Naive thymus-derived CD8-positive, alpha-beta T cell (primary cell): ENCODE data around the gene CXCL14. TPM values are rescaled to one million over a fixed set of nuclear protein-coding genes. Genes with fewer than 3 reads are reported as not detected.

ENCODE experiments used
- ATAC-seq, 2 donors: fragments of 150-1000 bp; cut with Tn5 transposase in 1 of 2; sonication (Bioruptor Pico), chemical (Tn5 transposase) in 1 of 2; 1 replicate in 1 of 2; 2 replicates in 1 of 2; pipeline ENCODE4 v1.10.0; 2021; ENCODE audit warnings: mild to moderate bottlenecking in 2 of 2, moderate library complexity in 2 of 2
- POLR2A ChIA-PET: fragments of 350-600 bp; sonication (Branson Sonifier 250); formaldehyde crosslinking; loops from one replicate; lab custom pipeline; 2021; ENCODE audit warnings: antibody characterized with exemption; lab: Charles Lee
- DNase-seq, 10 donors: peaks; one replicate each; pipeline versions ENCODE4 v3.0.0 to v3.0.0-alpha.2; 2020 to 2022
- H3K27ac Mint-ChIP-seq, 10 donors: one replicate each; pipeline ENCODE4 v1.8.0; 2020 to 2022; ENCODE audit warnings: mild to moderate bottlenecking in 10 of 10, mixed read lengths in 10 of 10, moderate library complexity in 4 of 10, inconsistent platforms in 1 of 10
- H3K27me3 Mint-ChIP-seq, 5 donors: one replicate each; pipeline ENCODE4 v1.8.0; 2021 to 2022; ENCODE audit warnings: mixed read lengths in 5 of 5
- H3K36me3 Mint-ChIP-seq, 3 donors: one replicate each; pipeline ENCODE4 v1.8.0; 2020 to 2022; ENCODE audit warnings: mixed read lengths in 3 of 3, mild to moderate bottlenecking in 2 of 3, inconsistent platforms in 1 of 3
- H3K4me1 Mint-ChIP-seq, 4 donors: one replicate each; pipeline ENCODE4 v1.8.0; 2021 to 2022; ENCODE audit warnings: mixed read lengths in 4 of 4
- H3K4me3 Mint-ChIP-seq, 10 donors: one replicate each; pipeline ENCODE4 v1.8.0; 2020 to 2022; ENCODE audit warnings: mild to moderate bottlenecking in 10 of 10, mixed read lengths in 10 of 10, moderate library complexity in 6 of 10, inconsistent platforms in 1 of 10
- H3K9me3 Mint-ChIP-seq, 9 donors: one replicate each; pipeline ENCODE4 v1.8.0; 2020 to 2022; ENCODE audit warnings: mixed read lengths in 9 of 9, mild to moderate bottlenecking in 3 of 9, inconsistent platforms in 1 of 9, moderate library complexity in 1 of 9
- polyA plus RNA-seq, 3 donors: library from polyadenylated mRNA; unstranded; fragments of 300-500 nt; fragmentation: Illumina TruSeq; gene quantifications; one replicate each; pipeline ENCODE4 v1.2.3, GENCODE V29; 2021
- total RNA-seq, 8 experiments: library from RNA in 2 of 8; stranded (reverse) in 2 of 8; gene quantifications; one replicate each; pipeline ENCODE4 v1.2.3 and lab custom pipeline; 2021 to 2026

Gene CXCL14
- total and polyA plus RNA-seq, 5 experiments from 2014 or later = not detected

DNA sequence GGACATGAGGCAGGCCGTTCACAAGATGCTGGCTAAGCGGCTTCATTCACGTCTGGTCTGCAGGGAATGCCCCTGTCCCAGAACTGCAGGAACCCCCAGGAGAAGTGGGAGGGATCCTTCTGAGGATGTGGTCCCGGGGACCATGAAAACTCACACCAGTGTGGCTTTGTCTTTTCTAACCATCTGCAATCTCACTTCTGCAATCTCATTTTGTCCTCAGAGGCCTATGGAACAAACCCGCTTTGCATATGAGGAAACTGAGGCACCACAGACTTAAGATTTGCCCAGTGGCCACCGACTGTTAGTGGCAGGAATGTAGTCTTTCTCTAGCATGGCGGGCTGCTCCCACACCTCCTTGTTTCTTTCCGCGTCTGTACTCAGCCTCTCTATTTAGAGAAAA lies 6.9 kb downstream of the CXCL14 start:
- POLR2A ChIA-PET = no interaction called here
- no peak overlapping the region for H3K27ac Mint-ChIP-seq
- no peak for ATAC-seq

DNA sequence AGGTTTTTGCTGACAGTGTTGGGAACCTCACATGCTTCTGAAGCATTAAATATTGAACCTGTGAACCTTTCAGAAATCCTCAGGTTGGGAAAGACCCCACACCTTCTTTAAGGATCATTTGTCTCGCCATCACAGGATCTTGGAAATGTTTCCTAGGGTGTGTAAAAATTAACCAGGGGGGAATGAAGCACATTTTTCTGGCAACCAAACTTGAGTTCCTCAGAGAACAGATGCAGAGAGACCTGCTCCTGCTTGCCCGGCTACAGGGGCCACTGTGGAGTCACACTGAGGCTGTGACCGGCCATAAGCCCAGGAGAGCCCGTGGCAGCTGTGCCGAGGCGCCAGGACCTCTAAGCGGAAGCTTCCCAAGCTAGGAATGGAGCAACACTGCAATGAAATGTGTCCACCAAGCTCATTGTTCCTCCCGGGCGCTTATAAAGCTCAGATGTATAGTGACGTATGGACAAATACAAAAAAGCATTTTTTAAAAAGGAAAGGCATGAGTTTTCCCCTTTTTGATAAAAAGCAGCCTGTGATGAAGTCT lies 7.7 kb downstream of the CXCL14 start:
- peaks cover 0 to 2% (median under 1%) of the 10 kb centered on the region in 4 donors for H3K4me1 Mint-ChIP-seq
- no peak for DNase-seq
- ATAC-seq = no peak
- peaks cover 8 to 47% (median 13%) of the 10 kb centered on the region in 5 donors for H3K27me3 Mint-ChIP-seq
- H3K27ac Mint-ChIP-seq = no peak overlapping the region
- H3K9me3 Mint-ChIP-seq = no peaks in the 10 kb centered on the region
- H3K36me3 Mint-ChIP-seq = no peaks in the 10 kb centered on the region
- H3K4me3 Mint-ChIP-seq = no peak overlapping the region
- POLR2A ChIA-PET = no interaction called here

More for the DNA sequence above, 6.9 kb downstream of the CXCL14 start:
- Mint-ChIP-seq H3K27me3 (peaks cover 9 to 44% (median 13%) of the 10 kb centered on the region in 5 donors), H3K4me1 (no peaks in the 10 kb centered on the region), H3K9me3 (no peaks in the 10 kb centered on the region), H3K4me3 (no peak overlapping the region), H3K36me3 (no peaks in the 10 kb centered on the region)
- DNase-seq = no peak

DNA sequence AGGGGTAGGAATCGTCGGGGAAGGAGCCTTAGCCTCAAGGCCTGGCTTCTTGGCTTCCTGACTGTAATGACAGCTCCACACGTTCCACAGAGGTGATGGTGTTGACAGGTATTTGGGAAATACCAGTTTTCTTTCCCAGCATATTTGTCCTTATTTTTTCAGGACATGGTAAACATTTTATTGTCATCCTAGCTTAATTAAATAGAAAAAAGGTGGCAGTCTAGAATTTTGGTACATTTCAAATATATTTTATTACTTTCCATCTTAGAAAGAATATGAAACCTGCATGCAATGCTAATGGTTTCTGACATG lies 8.4 kb downstream of the CXCL14 start:
- peaks cover 0 to 3% (median 2%) of the 10 kb centered on the region in 4 donors for H3K4me1 Mint-ChIP-seq
- POLR2A ChIA-PET = no interaction called here
- H3K27ac Mint-ChIP-seq = no peak overlapping the region
- no peak for DNase-seq
- H3K36me3 Mint-ChIP-seq = no peaks in the 10 kb centered on the region
- ATAC-seq = no peak
- no peaks in the 10 kb centered on the region for H3K9me3 Mint-ChIP-seq
- peaks cover 8 to 39% (median 9%) of the 10 kb centered on the region in 5 donors for H3K27me3 Mint-ChIP-seq
- no peak overlapping the region for H3K4me3 Mint-ChIP-seq

DNA sequence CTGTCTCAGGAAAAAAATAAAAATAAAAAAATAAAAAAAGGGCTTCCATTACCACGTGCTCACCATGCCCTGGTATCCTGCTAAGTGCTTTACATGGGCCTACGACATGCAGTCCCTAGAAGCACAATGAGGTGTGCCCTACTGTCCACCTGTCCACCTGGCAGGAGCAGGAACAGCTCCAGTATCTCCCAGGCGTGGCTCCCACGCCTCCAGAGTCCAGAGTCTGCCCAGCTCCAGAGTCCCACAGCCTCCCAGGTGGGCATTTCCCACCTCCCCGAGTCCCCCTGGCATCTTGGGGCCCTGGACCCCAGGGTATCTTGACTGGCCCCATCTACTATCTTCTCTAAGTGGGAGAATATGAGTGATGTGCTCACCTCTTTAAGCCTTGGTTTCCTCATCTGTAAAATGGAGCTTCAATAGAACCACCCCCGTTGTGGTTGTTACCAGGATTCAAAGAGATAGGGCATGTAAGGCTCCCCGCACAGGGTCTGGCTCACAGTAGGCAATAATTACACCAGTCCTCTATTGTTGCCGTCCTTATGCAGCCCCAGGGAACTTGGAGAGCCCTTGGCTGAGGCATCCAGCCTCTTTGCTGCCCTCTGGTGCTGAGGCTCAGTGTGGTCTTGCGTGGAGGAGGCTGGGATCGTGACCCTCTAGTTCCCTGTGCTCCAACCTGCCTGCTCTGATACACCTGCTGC lies 8.9 kb downstream of the CXCL14 start:
- Mint-ChIP-seq H3K27ac (no peak overlapping the region), H3K36me3 (no peaks in the 10 kb centered on the region), H3K27me3 (peaks cover 7 to 35% (median 8%) of the 10 kb centered on the region in 5 donors), H3K9me3 (no peaks in the 10 kb centered on the region), H3K4me3 (no peak overlapping the region), H3K4me1 (peaks cover 0 to 3% (median 2%) of the 10 kb centered on the region in 4 donors)
- DNase-seq (no peak), ATAC-seq (no peak)
- POLR2A ChIA-PET = no interaction called here

DNA sequence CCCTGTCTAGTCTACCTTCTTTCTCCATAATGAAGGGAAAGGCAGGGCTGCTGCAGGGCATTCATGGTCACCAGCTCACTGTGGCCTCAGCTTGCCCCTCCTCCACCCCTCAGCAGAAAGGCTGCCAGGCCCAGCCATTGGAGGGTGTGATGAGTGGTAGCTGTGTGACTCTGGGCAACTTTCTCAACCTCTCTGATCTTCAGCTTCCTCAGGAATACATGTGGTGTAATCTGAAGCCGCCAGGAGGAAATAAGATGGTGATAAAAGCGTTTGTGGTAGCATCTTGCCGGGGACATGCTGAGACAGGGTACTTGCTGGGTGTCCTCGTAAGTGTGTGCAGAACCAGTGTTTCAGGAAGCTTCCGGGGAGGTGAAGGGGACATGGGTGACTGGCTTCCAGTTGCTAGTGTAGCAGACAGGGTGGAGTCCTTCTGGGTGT lies 9.8 kb downstream of the CXCL14 start:
- H3K9me3 Mint-ChIP-seq = no peaks in the 10 kb centered on the region
- POLR2A ChIA-PET = no interaction called here
- peak overlapping the region in 2 of 10 donors; percentile 30 to 58 for H3K27ac Mint-ChIP-seq
- H3K4me3 Mint-ChIP-seq = no peak overlapping the region
- ATAC-seq (no peak), DNase-seq (no peak)
- no peaks in the 10 kb centered on the region for H3K36me3 Mint-ChIP-seq
- H3K27me3 Mint-ChIP-seq = peaks cover 7 to 35% (median 8%) of the 10 kb centered on the region in 5 donors
- H3K4me1 Mint-ChIP-seq = peaks cover 0 to 3% (median 2%) of the 10 kb centered on the region in 4 donors

DNA sequence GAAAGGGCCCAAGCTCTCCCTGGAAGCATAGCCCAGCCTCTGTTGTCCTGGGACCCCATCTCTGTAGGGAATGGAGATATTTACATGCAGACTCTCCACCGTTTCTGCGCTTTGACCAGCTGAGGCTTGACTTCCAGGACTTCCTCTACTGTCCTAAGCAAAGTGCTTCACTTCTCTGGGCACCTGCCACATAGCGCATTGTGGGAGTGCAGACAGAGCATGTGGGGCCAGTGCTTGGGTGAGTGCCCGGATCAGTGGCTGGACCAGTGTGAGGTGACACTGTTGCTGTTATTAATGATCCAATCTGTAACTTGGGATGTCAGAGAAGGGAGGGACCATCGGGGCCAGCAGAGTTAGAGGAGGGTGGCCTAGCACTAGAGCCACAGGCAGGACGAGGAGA lies 10.5 kb downstream of the CXCL14 start:
- ATAC-seq (no peak), DNase-seq (no peak)
- POLR2A ChIA-PET = no interaction called here
- H3K4me3 Mint-ChIP-seq = no peak overlapping the region
- H3K27me3 Mint-ChIP-seq = peaks cover 7 to 31% (median 8%) of the 10 kb centered on the region in 5 donors
- no peaks in the 10 kb centered on the region for H3K9me3 Mint-ChIP-seq
- no peak overlapping the region for H3K27ac Mint-ChIP-seq
- no peaks in the 10 kb centered on the region for H3K36me3 Mint-ChIP-seq
- peaks cover 0 to 3% (median 2%) of the 10 kb centered on the region in 4 donors for H3K4me1 Mint-ChIP-seq

DNA sequence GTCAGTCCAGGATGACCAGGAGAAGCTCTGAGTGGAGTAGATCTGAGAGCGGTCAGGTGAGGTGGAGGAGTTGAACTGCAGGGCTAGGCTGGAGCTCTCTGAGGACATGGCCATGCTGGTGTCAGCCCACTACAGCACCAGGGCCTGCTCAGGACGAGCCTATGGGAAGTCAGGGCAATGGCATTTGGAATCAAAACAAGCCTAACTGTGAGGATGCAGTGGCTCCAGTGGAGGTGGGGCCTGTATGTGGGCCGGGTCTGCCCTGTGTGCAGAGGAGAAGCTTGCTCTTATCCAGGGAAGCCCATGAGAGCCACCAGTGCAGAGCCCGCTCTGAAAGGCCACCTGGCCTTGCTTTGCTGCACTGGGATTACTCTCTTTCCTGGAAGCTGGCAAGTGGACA lies 11.1 kb downstream of the CXCL14 start:
- no peak overlapping the region for H3K4me3 Mint-ChIP-seq
- ATAC-seq (no peak), DNase-seq (no peak)
- H3K36me3 Mint-ChIP-seq = no peaks in the 10 kb centered on the region
- H3K4me1 Mint-ChIP-seq = peaks cover 0 to 3% (median 2%) of the 10 kb centered on the region in 4 donors
- H3K9me3 Mint-ChIP-seq = no peaks in the 10 kb centered on the region
- POLR2A ChIA-PET = no interaction called here
- peaks cover 6 to 25% (median 8%) of the 10 kb centered on the region in 5 donors for H3K27me3 Mint-ChIP-seq
- H3K27ac Mint-ChIP-seq = no peak overlapping the region

DNA sequence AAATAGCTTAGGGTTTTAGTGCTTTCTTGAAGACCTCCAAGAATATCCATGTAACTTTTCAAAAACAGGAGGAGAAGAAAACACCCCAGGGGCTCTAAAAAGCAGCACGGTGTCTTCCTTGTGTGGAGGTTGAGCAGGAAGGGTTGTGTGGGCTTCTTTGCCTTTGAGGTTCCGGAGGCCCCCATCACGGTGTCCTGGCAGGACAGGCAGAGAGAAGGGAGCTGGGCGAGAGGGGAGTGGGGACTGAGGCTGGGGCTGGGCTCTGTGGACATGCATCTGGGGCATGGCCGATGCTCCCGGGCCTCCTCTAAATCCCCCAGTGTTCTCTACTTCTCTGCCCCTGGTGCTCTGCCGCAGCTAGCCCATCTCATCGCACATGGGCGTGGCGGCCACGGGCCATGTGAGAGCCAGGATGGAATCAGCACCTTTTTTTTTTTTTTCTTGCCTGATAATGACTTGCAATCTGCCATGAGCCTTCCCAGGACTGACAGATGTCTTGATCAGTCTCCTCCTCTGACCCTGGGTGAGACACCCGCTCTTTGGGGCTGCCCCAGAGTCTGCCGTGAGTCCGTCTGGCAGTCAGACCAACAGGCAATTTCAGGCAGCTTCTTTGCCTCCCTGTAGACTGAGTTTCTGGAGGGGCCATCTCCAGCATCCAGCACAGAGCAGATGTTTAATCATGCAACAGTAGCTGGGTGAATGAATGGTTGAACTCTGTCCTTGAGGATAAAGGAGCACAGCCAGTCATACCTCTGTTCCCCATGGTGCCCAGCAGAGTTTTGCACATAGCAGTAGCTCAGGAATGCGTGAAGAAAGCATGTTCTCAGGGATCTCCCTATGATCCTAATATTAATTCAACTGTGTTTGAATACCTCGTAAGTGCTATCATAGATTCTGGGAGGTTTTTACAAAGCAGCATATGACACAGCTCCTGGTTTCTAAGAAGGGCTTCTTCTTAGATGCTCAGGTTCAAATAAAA lies 12.1 kb downstream of the CXCL14 start:
- H3K36me3 Mint-ChIP-seq = no peaks in the 10 kb centered on the region
- no peak for DNase-seq
- no peak for ATAC-seq
- H3K27ac Mint-ChIP-seq = no peak overlapping the region
- no peak overlapping the region for H3K4me3 Mint-ChIP-seq
- H3K9me3 Mint-ChIP-seq = no peaks in the 10 kb centered on the region
- H3K4me1 Mint-ChIP-seq = peaks cover 0 to 3% (median 2%) of the 10 kb centered on the region in 4 donors
- peaks cover 0 to 16% (median 2%) of the 10 kb centered on the region in 5 donors for H3K27me3 Mint-ChIP-seq
- POLR2A ChIA-PET = no interaction called here

DNA sequence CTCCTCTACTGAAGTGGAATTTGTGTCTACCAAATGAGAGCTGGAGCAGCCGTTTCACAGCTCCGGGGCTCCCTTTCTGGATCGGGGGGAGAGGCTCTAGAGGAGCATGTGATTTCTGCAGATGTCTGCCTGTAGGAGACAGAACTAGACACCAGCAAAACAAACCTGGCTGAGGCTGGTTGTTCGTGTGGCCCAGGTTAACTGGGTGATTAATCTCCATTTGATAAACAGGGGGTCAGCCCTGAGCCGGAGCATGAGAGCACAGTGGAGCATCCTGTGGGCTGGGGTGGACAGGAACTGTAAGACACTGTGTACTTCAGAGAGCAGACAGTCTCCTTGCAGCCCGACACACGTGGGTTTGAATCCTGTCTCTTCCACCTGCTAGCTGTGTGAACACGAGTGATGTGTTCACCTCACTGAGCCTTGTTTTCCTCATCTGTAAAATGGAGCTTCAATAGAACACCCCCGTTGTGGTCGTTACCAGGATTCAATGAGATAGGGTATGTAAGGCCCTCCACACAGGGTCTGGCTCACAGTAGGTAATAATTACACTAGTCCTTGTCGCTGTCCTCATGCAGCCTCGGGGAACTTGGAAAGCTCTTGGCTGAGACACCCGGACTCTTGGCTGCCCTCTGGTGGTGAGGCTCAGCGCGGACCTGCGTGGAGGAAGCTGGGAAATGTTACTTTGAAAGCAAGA lies 12.9 kb downstream of the CXCL14 start:
- peaks cover under 1 to 6% (median 3%) of the 10 kb centered on the region in 4 donors for H3K4me1 Mint-ChIP-seq
- peak in 9 of 10 donors; percentile 38 to 75 (median 49) for DNase-seq
- H3K36me3 Mint-ChIP-seq = no peaks in the 10 kb centered on the region
- ATAC-seq = peak in 1 of 2 donors; percentile 63
- peaks cover 0 to 19% (median 2%) of the 10 kb centered on the region in 5 donors for H3K27me3 Mint-ChIP-seq
- POLR2A ChIA-PET = no interaction called here
- H3K27ac Mint-ChIP-seq = no peak overlapping the region
- no peak overlapping the region for H3K4me3 Mint-ChIP-seq
- H3K9me3 Mint-ChIP-seq = no peaks in the 10 kb centered on the region

DNA sequence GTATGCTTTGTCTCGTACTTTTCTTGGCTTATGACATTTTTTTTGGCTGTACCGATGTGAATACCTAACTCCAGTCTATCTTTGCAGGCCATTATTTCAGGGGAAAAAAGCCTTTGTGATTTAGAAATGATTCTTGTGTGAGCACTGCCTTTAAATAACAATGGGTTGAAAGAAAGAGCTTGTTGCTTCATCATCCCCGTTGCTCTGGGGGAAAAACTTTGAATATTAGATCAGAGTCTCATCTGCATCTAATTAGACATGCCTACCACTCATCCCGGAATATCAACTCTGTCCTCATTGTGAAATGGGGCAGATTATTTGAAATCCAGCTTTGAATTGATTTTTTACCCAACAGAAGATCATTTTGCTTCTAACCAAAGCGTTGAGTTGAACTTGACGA lies 13.5 kb downstream of the CXCL14 start:
- peaks cover 3 to 12% (median 7%) of the 10 kb centered on the region in 4 donors for H3K4me1 Mint-ChIP-seq
- ATAC-seq (no peak), DNase-seq (no peak)
- no peak overlapping the region for H3K27ac Mint-ChIP-seq
- H3K27me3 Mint-ChIP-seq = peaks cover 3 to 25% (median 5%) of the 10 kb centered on the region in 5 donors
- H3K36me3 Mint-ChIP-seq = no peaks in the 10 kb centered on the region
- POLR2A ChIA-PET = no interaction called here
- no peaks in the 10 kb centered on the region for H3K9me3 Mint-ChIP-seq
- H3K4me3 Mint-ChIP-seq = no peak overlapping the region

DNA sequence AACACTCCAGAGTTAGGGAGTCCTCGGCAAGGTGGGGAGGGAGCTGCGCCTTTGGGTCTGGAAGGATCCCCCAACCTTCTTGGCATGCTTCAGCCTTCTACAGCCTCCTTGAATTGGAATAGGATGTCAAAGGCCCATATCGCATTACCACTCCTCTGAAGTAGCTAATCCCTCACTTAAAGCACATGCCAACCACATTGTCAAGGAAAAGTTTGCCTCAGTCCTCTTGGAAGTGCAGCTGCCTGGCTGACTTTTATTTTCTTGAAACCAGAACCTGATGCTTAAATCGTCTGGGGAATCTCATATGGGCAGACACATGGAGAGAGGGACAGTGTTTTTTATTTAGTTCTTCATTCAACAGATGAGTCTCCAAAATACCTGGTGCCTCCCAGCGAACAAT lies 14.5 kb downstream of the CXCL14 start:
- no peak overlapping the region for H3K4me3 Mint-ChIP-seq
- POLR2A ChIA-PET = no interaction called here
- no peaks in the 10 kb centered on the region for H3K9me3 Mint-ChIP-seq
- H3K4me1 Mint-ChIP-seq = peaks cover 3 to 12% (median 8%) of the 10 kb centered on the region in 4 donors
- no peak for ATAC-seq
- peaks cover 4 to 34% (median 11%) of the 10 kb centered on the region in 5 donors for H3K27me3 Mint-ChIP-seq
- H3K36me3 Mint-ChIP-seq = no peaks in the 10 kb centered on the region
- no peak for DNase-seq
- no peak overlapping the region for H3K27ac Mint-ChIP-seq

DNA sequence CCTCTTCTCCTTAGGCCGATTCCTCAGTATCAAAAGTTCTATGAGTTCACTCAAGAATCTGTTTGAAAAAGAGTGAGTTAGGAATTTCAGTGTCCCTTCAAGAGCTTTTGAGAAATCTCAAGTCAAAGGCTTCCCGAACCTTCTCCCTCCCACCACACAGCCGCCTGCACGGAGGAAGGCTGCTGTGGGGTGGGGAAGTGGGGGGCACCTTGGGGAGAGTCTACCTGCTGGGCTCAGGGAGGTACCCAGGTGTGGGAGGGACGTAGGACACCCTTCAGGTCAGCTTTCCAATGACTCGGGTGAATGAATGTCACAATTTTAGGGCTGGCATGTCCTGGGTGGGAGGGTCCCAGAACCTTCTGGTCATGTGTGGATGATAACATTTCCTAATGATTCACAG lies 17.5 kb downstream of the CXCL14 start:
- Mint-ChIP-seq H3K27ac (no peak overlapping the region), H3K4me3 (no peak overlapping the region), H3K9me3 (no peaks in the 10 kb centered on the region), H3K36me3 (no peaks in the 10 kb centered on the region), H3K27me3 (peaks cover 3 to 47% (median 27%) of the 10 kb centered on the region in 5 donors), H3K4me1 (peaks cover 3 to 12% (median 8%) of the 10 kb centered on the region in 4 donors)
- DNase-seq (no peak), ATAC-seq (no peak)
- POLR2A ChIA-PET = no interaction called here
